GM12878 (cell line): ENCODE data around the gene SORBS1. TPM values are rescaled to one million over a fixed set of nuclear protein-coding genes. Genes with fewer than 3 reads are reported as not detected.

ENCODE experiments used
- BRCA1 ChIP-seq: IDR thresholded peaks from 2 replicates; pipeline ENCODE4 v1.6.1; 2011; ENCODE audit warnings: low read depth, low read length, improper control_type of control experiment
- CHD2 ChIP-seq: IDR thresholded peaks from 2 replicates; pipeline ENCODE4 v1.6.1; 2011; ENCODE audit warnings: low read depth, low read length, improper control_type of control experiment, borderline replicate concordance
- ELK1 ChIP-seq: IDR thresholded peaks from 2 replicates; pipeline ENCODE4 v1.6.1; 2012; ENCODE audit warnings: low read depth, low read length, improper control_type of control experiment
- ESRRA ChIP-seq: IDR thresholded peaks from 2 replicates; pipeline ENCODE4 v1.6.1; 2012; ENCODE audit warnings: mild to moderate bottlenecking, low read length, improper control_type of control experiment
- FOXK2 ChIP-seq: fragments of 450-650 bp; IDR thresholded peaks from 2 replicates; pipeline ENCODE4 v1.6.1; 2017; ENCODE audit warnings: mild to moderate bottlenecking, moderate library complexity
- IRF4 ChIP-seq: IDR thresholded peaks from 2 replicates; pipeline ENCODE4 v1.6.1; 2011; ENCODE audit warnings: low read depth, low read length
- MYC ChIP-seq: IDR thresholded peaks from 2 replicates; pipeline ENCODE4 v1.6.1; 2011; ENCODE audit warnings: mild to moderate bottlenecking, low read length, moderate library complexity, inconsistent platforms; ENCODE audit not compliant: insufficient read depth, insufficient replicate concordance, insufficient read length, severe bottlenecking
- NR2F1 ChIP-seq: fragments of 450-650 bp; conservative IDR thresholded peaks from 2 replicates; pipeline ENCODE4 v1.6.1; 2017; ENCODE audit warnings: mild to moderate bottlenecking
- PAX8 ChIP-seq: fragments of 450-650 bp; IDR thresholded peaks from 2 replicates; pipeline ENCODE4 v1.6.1; 2017; ENCODE audit warnings: mild to moderate bottlenecking, moderate library complexity
- POLR2A ChIP-seq: IDR thresholded peaks from 2 replicates; pipeline ENCODE4 v1.6.1; 2011; ENCODE audit warnings: low read depth, mild to moderate bottlenecking, low read length
- POU2F2 ChIP-seq: IDR thresholded peaks from 3 replicates; pipeline ENCODE4 v1.6.1; 2011; ENCODE audit warnings: low read depth, mild to moderate bottlenecking, low read length, borderline replicate concordance
- RFX5 ChIP-seq: IDR thresholded peaks from 2 replicates; pipeline ENCODE4 v1.6.1; 2011; ENCODE audit warnings: low read depth, low read length, improper control_type of control experiment
- SUPT20H ChIP-seq: IDR thresholded peaks from 2 replicates; pipeline ENCODE4 v1.6.1; 2011; ENCODE audit warnings: low read depth, mild to moderate bottlenecking, low read length, moderate library complexity, borderline replicate concordance; ENCODE audit not compliant: control insufficient read depth
- ZNF217 ChIP-seq: fragments of 450-650 bp; IDR thresholded peaks from 2 replicates; pipeline ENCODE4 v1.6.1; 2017; ENCODE audit warnings: antibody characterized with exemption, mild to moderate bottlenecking
- ZSCAN29 ChIP-seq: fragments of 450-650 bp; IDR thresholded peaks from 2 replicates; pipeline ENCODE4 v1.6.1; 2017; ENCODE audit warnings: mild to moderate bottlenecking, moderate library complexity
- polyA plus RNA-seq, 11 experiments: library from polyadenylated mRNA; depleted of rRNA in 4 of 11; unstranded in 6 of 11; stranded (reverse) in 5 of 11; fragments of >200 nt; fragmentation: Nextera tagmentation in 4 of 11; fragmentation: Illumina TruSeq in 1 of 11; extraction: Ambion mirVana in 4 of 11; extraction: Trizol in 1 of 11; gene quantifications; 1 replicate in 1 of 11; 2 replicates in 10 of 11; pipeline versions ENCODE4 v1.2.1 to v1.2.3, GENCODE V29; 2011 to 2016; ENCODE audit warnings: inconsistent platforms in 2 of 11, missing spikeins in 2 of 11, low read depth in 1 of 11
- total RNA-seq, 4 experiments: library from RNA; depleted of rRNA in 3 of 4; stranded (reverse); fragments of >200 nt in 3 of 4; fragmentation: Illumina TruSeq in 1 of 4; extraction: Trizol in 1 of 4; gene quantifications; 2 replicates each; pipeline versions ENCODE4 v1.2.1 to v1.2.3, GENCODE V29; 2013 to 2021
- TF ChIP-seq, protein P1 (sequence below): IDR thresholded peaks from 2 replicates; pipeline ENCODE4 v1.6.1; 2012; ENCODE audit warnings: low read depth, low read length, improper control_type of control experiment
- TF ChIP-seq, protein P2 (sequence below): fragments of 150-350 bp; IDR thresholded peaks from 2 replicates; pipeline ENCODE4 v1.6.1; 2014; ENCODE audit warnings: mild to moderate bottlenecking, low read depth, low read length
- TF ChIP-seq, protein P3 (sequence below): fragments of 450-650 bp; IDR thresholded peaks from 2 replicates; pipeline ENCODE4 v1.6.1; 2014; ENCODE audit warnings: mild to moderate bottlenecking
- TF ChIP-seq, protein P4 (sequence below): fragments of 450-650 bp; conservative IDR thresholded peaks from 2 replicates; pipeline ENCODE4 v1.6.1; 2017; ENCODE audit warnings: mild to moderate bottlenecking, moderate library complexity
- TF ChIP-seq, protein P5 (sequence below): fragments of 450-650 bp; IDR thresholded peaks from 2 replicates; pipeline ENCODE4 v1.6.1; 2017; ENCODE audit warnings: mild to moderate bottlenecking, moderate library complexity

Gene SORBS1
- total and polyA plus RNA-seq, 10 of the 15 experiments (the other 5 are each of a cell fraction or from before 2014, with no cell fraction given) = 0.13 to 0.75 (median 0.39) TPM

GRCh38 chr10:95561177-95561863 is at the start of gene SORBS1 (continued):
- TF ChIP-seq, protein P1, sequence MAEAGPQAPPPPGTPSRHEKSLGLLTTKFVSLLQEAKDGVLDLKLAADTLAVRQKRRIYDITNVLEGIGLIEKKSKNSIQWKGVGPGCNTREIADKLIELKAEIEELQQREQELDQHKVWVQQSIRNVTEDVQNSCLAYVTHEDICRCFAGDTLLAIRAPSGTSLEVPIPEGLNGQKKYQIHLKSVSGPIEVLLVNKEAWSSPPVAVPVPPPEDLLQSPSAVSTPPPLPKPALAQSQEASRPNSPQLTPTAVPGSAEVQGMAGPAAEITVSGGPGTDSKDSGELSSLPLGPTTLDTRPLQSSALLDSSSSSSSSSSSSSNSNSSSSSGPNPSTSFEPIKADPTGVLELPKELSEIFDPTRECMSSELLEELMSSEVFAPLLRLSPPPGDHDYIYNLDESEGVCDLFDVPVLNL = no peak
- TF ChIP-seq ZNF217 = no peak
- TF ChIP-seq POU2F2 = peak; percentile 79; the same call in 2 of the 3 replicates
- no peak for TF ChIP-seq BRCA1
- no peak for TF ChIP-seq CHD2
- peak; percentile 65 for TF ChIP-seq POLR2A
- TF ChIP-seq PAX8 = no peak
- no peak for TF ChIP-seq FOXK2
- no peak for TF ChIP-seq MYC
- TF ChIP-seq RFX5 = 0 out of 2 replicates have a peak, but pooled peaks have one; percentile 31
- TF ChIP-seq, protein P2, sequence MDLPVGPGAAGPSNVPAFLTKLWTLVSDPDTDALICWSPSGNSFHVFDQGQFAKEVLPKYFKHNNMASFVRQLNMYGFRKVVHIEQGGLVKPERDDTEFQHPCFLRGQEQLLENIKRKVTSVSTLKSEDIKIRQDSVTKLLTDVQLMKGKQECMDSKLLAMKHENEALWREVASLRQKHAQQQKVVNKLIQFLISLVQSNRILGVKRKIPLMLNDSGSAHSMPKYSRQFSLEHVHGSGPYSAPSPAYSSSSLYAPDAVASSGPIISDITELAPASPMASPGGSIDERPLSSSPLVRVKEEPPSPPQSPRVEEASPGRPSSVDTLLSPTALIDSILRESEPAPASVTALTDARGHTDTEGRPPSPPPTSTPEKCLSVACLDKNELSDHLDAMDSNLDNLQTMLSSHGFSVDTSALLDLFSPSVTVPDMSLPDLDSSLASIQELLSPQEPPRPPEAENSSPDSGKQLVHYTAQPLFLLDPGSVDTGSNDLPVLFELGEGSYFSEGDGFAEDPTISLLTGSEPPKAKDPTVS = no peak
- TF ChIP-seq ESRRA = no peak
- no peak for TF ChIP-seq ELK1
- TF ChIP-seq, protein P3, sequence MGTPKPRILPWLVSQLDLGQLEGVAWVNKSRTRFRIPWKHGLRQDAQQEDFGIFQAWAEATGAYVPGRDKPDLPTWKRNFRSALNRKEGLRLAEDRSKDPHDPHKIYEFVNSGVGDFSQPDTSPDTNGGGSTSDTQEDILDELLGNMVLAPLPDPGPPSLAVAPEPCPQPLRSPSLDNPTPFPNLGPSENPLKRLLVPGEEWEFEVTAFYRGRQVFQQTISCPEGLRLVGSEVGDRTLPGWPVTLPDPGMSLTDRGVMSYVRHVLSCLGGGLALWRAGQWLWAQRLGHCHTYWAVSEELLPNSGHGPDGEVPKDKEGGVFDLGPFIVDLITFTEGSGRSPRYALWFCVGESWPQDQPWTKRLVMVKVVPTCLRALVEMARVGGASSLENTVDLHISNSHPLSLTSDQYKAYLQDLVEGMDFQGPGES = peak; percentile 5; the same call in 1 of the 2 replicates
- TF ChIP-seq, protein P4, sequence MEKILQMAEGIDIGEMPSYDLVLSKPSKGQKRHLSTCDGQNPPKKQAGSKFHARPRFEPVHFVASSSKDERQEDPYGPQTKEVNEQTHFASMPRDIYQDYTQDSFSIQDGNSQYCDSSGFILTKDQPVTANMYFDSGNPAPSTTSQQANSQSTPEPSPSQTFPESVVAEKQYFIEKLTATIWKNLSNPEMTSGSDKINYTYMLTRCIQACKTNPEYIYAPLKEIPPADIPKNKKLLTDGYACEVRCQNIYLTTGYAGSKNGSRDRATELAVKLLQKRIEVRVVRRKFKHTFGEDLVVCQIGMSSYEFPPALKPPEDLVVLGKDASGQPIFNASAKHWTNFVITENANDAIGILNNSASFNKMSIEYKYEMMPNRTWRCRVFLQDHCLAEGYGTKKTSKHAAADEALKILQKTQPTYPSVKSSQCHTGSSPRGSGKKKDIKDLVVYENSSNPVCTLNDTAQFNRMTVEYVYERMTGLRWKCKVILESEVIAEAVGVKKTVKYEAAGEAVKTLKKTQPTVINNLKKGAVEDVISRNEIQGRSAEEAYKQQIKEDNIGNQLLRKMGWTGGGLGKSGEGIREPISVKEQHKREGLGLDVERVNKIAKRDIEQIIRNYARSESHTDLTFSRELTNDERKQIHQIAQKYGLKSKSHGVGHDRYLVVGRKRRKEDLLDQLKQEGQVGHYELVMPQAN = no peak
- TF ChIP-seq SUPT20H = no peak
- TF ChIP-seq ZSCAN29 = no peak
- TF ChIP-seq, protein P5, sequence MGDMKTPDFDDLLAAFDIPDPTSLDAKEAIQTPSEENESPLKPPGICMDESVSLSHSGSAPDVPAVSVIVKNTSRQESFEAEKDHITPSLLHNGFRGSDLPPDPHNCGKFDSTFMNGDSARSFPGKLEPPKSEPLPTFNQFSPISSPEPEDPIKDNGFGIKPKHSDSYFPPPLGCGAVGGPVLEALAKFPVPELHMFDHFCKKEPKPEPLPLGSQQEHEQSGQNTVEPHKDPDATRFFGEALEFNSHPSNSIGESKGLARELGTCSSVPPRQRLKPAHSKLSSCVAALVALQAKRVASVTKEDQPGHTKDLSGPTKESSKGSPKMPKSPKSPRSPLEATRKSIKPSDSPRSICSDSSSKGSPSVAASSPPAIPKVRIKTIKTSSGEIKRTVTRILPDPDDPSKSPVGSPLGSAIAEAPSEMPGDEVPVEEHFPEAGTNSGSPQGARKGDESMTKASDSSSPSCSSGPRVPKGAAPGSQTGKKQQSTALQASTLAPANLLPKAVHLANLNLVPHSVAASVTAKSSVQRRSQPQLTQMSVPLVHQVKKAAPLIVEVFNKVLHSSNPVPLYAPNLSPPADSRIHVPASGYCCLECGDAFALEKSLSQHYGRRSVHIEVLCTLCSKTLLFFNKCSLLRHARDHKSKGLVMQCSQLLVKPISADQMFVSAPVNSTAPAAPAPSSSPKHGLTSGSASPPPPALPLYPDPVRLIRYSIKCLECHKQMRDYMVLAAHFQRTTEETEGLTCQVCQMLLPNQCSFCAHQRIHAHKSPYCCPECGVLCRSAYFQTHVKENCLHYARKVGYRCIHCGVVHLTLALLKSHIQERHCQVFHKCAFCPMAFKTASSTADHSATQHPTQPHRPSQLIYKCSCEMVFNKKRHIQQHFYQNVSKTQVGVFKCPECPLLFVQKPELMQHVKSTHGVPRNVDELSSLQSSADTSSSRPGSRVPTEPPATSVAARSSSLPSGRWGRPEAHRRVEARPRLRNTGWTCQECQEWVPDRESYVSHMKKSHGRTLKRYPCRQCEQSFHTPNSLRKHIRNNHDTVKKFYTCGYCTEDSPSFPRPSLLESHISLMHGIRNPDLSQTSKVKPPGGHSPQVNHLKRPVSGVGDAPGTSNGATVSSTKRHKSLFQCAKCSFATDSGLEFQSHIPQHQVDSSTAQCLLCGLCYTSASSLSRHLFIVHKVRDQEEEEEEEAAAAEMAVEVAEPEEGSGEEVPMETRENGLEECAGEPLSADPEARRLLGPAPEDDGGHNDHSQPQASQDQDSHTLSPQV = no peak
- TF ChIP-seq IRF4 = no peak
- TF ChIP-seq NR2F1 = no peak
